ENCODE data around the gene NABP1.

GRCh38 chr2:191691898-191692297 is 14.0 kb downstream of the NABP1 start:
- TF ChIP-seq RAD21 (IDR thresholded peaks at IDR 0.05; ENCODE audit: low read depth) (no peak), TCF12 (IDR thresholded peaks at IDR 0.05; ENCODE audit: low read depth) (no peak), FOXM1 (IDR thresholded peaks at IDR 0.05; ENCODE audit: borderline replicate concordance, low read depth) (no peak), EGR1 (IDR thresholded peaks at IDR 0.05) (no peak), TEAD4 (IDR thresholded peaks at IDR 0.05) (no peak), REST (IDR thresholded peaks at IDR 0.05; ENCODE audit: low read depth) (no peak), CREB1 (IDR thresholded peaks at IDR 0.05; ENCODE audit: low read depth) (no peak), CEBPB (IDR thresholded peaks at IDR 0.05) (no peak), YY1 (IDR thresholded peaks at IDR 0.05; ENCODE audit: low read depth) (no peak)

Measured in Ishikawa (cell line).